GM19240 (cell line): ENCODE data around the gene TCF19.
A peak's percentile ranks its signal among the peaks of the same experiment; 100 is the strongest.

ENCODE experiments used
- DNase-seq: peaks from one replicate; pipeline ENCODE4 v3.0.0; 2011; ENCODE audit warnings: low spot score; ENCODE audit not compliant: insufficient read length

The TCF19 gene, protein sequence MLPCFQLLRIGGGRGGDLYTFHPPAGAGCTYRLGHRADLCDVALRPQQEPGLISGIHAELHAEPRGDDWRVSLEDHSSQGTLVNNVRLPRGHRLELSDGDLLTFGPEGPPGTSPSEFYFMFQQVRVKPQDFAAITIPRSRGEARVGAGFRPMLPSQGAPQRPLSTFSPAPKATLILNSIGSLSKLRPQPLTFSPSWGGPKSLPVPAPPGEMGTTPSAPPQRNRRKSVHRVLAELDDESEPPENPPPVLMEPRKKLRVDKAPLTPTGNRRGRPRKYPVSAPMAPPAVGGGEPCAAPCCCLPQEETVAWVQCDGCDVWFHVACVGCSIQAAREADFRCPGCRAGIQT

GRCh38 chr6:31158140-31158862, at the start of gene TCF19:
Gene TCF19 (plus strand): TSS chr6:31158589. CDS start chr6:31159470, 881 bp downstream.
- DNase-seq, result peak; percentile 98

- DNase-seq, result no peak
These were observed 47.4 kb upstream of the TCF19 start for GRCh38 chr6:31110825-31111582.

DNA sequence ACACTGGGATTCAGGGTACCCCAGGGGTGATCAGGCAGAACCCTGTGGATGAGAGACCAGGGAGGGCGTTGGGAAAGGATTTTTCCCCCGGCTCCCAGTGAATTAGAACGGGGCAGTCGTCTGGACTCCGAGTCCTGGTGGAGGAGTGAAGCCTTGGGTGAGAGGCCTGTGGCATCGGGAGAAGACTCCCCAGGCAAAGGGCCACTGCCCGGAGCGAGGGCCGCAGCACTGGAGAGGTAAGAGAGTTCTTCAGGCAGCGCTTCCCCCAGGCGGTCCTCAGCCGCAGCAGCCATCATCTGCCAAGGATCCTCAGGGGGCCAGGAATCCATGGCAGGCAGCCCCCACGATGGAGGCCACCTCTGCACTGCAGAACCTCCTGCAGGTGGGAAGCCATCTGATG, 46.7 kb upstream of the TCF19 start:
- DNase-seq, result no peak

DNA sequence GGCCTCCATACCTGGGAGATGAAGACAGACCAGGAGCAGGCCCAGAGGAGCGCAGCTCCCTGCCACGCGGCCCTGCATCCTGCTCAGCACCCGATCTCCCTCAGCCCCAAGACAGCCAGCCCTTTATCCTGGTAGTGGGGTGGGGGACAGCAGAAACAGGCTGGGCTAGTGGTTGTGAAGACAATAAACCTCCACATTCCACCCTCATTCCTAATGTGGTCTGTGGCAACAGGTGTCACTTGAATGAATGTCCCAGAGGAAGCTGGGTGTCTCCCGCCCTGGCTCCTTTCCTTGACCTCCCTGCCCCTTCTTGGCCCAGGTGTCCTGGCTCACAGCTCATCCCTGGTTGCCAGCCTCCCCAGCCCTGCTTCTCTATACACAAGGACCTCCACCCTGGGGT, 45.9 kb upstream of the TCF19 start, which contains the start of gene C6orf15:
Gene C6orf15, minus strand, starts transcription at position 98 of the 400 bp plus-strand sequence. Its CDS starts 20 bp downstream, at position 78.
- DNase-seq, result no peak

GRCh38 chr6:31113861-31114540, 44.4 kb upstream of the TCF19 start:
- no peak for DNase-seq

- DNase-seq, result no peak
These were observed 43.9 kb upstream of the TCF19 start, which contains the start of gene PSORS1C1 for GRCh38 chr6:31114541-31114878. Gene PSORS1C1 (plus strand): TSS chr6:31114800. CDS start chr6:31129633, 14,833 bp downstream.

- no peak for DNase-seq
These were observed 43.2 kb upstream of the TCF19 start for GRCh38 chr6:31114970-31115849.

- no peak for DNase-seq
These were observed 42.3 kb upstream of the TCF19 start for GRCh38 chr6:31115941-31116560.

DNA sequence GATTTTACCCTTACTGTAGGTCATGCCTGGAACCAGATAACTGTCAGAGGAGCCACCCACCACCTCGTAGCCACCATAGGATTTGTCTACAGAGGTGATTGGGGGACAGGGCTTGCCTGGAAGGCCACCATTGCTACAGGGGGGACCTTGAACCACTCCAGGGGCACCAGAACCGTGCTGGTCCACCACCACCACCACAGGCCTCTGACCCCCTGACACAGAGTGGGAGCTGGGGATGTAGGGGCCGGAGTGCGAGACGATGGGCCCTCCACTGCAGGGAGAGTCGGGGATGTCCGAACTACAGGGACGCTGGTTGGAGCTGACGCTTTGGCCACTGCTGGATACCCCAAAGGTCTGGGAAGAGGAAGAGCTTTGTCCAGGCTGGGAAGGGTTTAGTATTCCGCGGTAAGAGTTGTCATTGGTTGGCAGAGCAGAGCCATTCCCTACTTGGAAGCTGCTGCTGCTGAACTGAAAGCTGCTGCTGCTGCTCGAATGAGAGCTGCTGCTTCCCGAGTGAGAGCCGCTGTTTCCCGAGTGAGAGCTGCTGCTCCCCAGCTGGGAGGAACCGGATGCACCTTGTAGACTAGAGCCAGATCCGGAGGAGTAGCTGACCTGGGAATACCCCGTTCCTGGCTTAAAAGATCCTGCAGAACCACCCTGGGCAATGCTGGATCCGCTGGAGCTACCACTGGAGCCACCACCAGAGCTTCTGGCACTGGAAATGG, 41.6 kb upstream of the TCF19 start:
- DNase-seq, result no peak

DNA sequence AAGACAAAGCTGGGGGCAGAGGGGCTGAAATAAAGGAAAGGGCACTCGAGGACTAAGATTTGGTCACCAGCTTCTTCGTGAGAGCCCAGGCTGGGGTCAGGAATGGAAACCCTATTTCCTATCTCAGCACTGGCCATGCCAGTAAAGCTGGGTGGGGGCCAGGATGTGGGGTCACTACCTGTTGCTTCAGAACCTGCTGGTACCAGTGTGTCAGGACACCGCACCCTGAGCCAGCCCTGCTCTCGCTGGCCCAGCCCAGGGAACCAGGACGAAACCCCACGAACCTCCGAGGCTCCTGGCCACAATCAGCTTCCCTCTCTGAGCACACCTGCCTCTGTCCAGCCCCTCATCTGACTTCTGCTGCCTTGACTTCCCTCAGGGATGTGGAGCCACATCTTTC, 40.2 kb upstream of the TCF19 start:
- DNase-seq, result no peak

- DNase-seq, result no peak
These were observed 38.1 kb upstream of the TCF19 start, which contains the start of gene CDSN for GRCh38 chr6:31120151-31120915. Gene CDSN (minus strand): TSS chr6:31120446. CDS start chr6:31120419, 27 bp downstream.

GRCh38 chr6:31121131-31121790, 37.1 kb upstream of the TCF19 start:
- no peak for DNase-seq

DNA sequence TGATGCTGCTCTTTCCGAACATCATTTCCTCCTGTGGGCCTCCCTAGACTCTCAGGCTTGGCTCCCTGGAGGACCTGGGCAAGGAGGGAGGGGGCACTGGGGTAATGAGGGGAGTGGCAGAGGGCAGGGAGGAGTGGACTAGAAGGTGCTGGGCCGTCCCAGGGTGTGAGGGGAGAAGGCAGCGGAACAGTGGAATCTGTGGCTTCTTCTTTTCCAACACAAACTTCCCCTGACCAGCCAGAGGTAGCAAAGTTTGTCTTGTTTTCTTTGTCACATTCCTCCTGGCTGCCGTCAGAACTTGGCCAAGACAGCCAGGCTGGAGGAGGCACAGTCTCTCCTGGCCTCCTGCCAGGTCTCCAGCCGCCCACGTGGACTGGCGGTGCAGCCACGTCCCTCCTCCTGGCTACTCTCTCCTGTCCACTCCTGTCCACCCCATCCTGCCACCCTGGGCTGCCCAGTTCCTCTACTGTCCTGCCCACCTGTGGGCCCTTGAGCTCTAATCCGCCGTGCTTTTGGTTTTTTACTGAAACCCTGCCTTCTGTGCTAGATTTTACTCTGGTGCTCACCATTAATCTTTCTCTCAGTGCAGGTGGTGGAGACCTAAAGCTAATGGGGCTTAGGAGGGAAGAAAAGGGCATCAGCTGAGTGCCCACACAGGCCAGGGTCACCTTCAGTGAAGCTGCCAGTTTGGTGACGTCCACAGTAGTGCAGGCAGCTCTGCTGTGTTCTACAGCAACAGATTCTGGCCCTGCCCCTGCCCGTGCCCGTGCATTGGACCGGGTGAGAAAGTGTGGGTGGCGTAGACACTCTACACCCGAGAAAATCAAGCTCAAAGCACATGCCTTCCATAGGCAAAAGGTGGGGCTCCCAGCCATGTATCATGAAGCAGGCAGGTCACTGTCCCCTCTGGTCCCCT, 35.3 kb upstream of the TCF19 start:
- no peak for DNase-seq

DNA sequence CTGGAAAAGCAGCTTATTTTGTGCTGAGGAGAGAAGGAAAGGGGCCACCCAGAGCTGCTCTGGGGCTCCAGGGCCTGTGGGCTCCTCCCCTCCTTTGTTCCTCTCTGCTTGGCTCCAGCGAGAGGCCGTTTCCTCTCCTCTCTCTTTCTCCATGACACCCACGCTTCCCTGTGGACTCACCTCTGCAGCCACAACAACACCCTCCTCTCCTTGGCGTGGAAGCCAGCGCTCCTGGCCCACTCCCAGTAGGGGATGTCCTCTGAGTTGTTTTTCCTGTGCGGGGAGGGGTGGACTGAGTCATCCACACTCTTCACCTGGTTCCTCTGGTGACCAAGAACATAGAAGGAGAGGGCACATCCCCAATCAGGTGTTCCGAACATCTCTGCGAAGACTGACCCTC, 33.2 kb upstream of the TCF19 start:
- DNase-seq, result no peak

DNA sequence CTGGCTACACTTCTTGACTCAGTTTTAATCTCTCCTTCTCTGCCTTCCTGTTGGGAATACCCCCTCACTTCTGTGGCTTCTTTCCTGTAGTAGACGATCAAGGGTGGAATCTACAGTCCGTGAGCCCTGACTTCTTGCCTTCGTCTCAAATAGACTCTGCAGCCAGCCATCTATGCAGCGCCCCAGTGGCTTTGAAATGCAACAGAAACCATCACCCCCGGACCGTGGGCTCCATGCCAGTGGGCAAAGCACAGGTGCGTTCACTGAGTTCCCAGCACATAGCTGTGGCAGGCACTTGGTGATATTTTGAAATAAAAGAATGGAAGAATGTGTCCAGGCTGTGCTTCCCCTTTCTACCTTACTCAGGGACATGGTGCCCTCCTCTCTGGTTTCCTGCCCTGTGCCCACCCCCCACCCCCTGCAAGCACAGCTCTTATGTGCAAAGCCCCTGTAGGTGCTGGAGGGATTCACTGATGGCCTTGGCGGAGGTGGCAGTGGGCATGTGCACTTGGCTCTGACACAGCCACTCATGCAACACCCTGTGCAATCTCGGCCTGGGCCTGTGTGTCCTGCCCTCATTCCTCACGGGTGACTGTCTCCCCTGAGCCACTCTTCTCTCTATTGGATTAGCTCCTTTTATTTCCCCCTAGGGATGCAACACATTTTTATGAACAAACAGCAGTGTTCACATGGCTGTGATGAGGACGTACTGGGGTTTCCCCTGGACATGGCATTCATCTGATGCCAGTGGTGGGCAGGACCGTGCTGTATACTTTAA, 32.6 kb upstream of the TCF19 start:
- DNase-seq, result no peak
